T-helper 1 cell treated with Interleukin-12 subunit alpha and Interleukin-12 subunit beta and Interleukin-4 antibody, amounts not matched to agents 30 ng/mL and 1 ng/mL, for 36 hours (primary cell): ENCODE measurements around the gene MID1. TPM values are rescaled to one million over a fixed set of nuclear protein-coding genes. Genes with fewer than 3 reads are reported as not detected.

Experiments
- intact Hi-C: fragments of 100-400 bp; cut with micrococcal nuclease; formaldehyde crosslinking; loops from one replicate; pipeline ENCODE4 v1.15.1; 2024
- total RNA-seq: library from RNA; stranded (reverse); gene quantifications from 2 replicates; pipeline ENCODE4 v1.2.3, GENCODE V29; 2022

Gene MID1
- total RNA-seq, 1 donor from 2014 or later, result 0.22 TPM

DNA sequence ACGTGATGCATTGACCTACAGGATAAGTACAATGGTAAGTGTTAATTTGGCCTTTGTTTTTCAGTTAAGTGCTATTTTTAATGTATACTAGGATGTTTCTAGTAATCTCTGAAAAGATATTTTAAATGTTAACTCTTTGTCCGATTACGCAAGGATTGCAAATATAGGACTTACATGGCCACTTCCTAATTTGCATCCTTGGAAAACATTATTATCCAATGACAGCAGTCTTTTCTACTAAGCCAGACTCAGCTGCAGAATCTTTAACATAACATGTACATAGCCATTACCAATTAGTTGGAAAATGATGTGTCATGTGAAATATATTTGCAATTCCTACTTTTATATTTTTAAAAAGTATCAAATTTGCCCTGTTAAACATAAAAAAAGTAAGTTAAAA, 124.7 kb downstream of the MID1 start:
- intact Hi-C loops, result no loop called here

DNA sequence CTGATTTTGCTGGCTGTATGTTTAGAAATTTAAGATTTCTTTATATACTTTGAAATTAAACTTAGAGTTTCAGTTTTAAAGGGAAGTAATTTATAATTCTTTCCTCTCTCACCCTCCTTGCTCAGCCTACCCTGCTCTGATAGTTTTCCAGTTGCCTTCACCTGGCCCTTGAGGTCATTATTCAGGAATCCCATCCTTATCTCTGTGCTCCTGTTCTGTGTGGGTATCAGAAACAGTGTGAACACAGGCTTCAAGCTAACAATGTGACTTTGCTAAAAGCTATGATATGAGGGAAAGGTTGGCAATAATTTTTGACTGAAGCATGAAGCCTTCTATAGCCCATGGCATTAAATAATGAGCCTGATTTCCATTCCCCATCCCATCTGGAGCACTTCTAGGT, 128.1 kb downstream of the MID1 start:
- intact Hi-C loops, result no loop called here

GRCh38 chrX:10486373-10486772, 134.0 kb downstream of the MID1 start:
- intact Hi-C loops, result no loop called here

DNA sequence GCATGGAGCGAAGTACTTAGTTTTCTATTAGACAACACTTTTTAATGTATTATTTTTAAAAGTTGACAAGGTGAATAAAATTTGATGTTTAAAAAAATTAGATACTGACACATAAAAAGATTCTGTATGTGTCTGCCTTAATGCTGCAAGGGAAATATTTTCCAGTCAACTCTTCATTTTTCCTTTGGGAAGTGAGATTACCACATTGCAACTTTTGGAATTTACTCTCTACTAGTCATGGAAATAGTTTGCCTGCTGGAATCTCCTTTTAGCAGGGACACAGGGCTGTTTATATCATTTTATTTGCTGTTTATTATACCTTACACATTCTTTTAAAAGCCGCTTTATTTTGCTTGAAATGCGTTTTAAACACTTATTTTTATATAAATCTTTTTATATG, 135.1 kb downstream of the MID1 start:
- intact Hi-C loops, result no loop called here

GRCh38 chrX:10484683-10485247, 135.6 kb downstream of the MID1 start:
- intact Hi-C loops, result no loop called here

DNA sequence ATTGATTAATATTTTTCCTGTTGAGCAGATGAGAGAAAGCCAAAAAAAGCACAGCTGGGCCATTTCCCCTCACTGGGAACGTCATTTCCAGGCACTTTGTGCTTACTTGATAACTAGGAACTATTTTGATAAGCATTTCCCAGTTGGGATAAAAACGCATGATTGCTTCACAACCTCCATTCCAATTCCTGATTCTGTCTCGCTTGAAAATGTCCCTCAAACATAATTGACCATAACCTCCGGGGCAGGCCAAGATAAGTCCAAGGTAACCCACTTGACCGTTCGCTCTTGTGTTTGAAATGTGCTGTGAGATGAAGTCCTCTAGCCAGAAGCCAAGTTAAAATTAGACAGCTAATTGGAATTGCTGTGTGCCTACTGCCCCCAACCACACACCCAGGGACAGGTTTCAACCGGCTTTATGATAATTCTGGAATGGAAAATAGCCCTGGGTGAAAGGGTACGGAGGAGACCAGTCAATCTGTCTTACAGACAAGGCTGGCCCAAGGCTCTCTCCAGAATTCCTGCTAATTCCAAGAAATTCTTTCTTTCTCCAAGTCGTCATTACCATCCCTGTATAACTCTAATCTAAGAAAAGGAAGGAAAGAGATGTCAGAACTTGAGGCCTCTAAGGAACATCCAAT, 137.1 kb downstream of the MID1 start:
- intact Hi-C loops, result no loop called here

DNA sequence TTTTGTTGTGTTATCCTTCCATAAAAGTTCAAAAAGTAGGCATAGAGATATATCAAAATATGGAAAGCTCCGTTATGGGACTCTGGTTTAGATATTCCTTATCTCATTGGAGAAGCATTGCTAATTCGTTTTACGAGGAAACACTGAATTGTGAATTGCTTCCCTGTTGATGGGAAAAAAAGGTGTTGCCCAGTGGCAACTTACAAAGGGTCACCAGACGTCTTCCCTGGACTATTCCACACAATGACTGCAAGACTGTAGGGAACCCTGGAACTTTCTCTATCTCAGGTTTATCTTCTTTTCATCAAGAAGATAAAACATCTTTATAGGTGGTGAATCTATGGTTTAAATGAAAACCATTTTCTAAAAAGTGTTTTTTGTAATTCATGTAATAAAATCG, 137.7 kb downstream of the MID1 start:
- intact Hi-C loops, result no loop called here

DNA sequence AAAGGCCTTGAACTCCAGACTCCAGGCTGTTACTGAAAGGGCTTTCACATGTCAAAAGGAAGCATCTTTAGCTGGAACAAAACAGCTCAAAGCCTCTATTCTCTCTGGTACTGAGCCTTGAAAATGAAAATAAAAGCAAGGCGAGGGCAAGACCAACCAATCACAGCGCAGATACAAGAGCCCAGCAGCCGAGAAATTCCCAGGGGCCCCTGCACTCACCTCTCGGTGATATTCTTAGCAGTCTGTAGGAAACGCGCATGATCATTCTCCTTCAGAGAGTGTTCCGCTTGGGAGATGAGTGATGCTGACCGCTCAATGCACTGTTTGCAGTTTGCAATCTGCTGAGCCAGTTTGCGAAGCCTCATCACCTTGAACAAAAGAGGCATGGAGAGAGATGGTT, 138.1 kb downstream of the MID1 start:
- intact Hi-C loops, result no loop called here

DNA sequence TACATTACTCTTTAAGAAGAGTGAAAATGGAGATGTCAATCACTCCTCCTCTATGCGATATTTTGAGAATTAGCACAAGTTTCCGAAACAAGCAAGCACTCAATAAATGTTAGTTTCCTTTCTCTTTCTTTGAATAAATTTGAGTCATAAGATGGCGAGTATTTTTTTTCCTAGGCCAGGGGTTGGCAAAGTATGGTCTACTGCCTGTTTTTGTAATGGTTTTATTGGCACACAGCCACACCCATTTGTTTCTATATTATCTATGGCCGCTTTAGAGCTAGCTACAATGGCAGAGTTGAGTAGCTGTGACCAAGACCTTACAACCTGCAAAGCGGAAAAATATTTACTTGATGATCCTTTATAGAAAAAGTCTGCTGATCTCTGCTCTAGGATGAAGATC, 139.5 kb downstream of the MID1 start:
- intact Hi-C loops, result no loop called here

DNA sequence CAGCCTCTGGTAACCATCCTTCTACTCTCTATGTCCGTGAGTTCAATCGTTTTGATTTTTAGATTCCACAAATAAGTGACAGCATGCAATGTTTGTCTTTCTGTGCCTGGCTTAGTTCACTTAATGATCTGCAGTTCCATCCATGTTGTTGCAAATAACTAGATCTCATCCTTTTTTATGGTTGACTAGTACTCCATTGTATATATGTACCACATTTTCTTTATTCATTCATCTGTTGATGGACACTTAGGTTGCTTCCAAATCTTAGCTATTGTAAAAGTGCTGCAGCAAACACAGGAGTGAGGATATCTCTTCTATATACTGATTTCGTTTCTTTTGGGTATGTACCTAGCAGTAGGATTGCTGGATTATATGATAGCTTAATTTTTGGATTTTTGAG, 140.9 kb downstream of the MID1 start:
- intact Hi-C loops, result no loop called here

GRCh38 chrX:10477525-10477924, 142.9 kb downstream of the MID1 start:
- intact Hi-C loops, result no loop called here

DNA sequence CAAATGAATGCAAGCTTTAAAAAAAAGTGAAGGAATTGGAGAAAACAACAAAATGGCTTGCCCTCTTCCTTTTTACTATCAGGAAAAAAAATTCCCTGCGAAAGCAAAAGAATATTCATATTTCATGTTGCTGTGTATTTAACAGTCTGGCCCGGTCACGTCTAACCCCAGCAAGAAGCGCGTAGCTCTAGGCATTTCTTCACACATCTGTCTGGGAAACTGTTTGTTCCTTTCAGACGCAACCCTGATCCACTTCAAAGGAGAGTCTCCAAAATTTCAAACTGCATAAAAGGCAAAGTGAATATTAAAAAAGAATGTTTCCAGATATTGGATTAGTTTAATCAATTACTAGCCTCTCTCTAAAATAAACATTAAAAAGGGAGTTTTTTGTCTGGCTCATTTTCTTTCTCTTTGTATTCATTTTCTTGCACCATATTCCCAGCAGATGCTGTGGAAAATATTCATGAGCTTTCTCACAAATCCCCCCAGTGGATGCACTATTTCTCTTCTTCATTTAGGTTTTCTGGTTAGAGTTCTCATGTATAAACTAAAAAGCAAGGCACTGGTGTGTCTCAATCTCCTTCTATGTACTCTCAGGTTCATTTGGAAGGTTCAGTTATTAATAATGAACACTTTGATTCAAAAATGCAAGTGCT, 145.3 kb downstream of the MID1 start:
- intact Hi-C loops, result no loop called here

- intact Hi-C loops, result no loop called here
Observed at GRCh38 chrX:10474510-10474909, 145.9 kb downstream of the MID1 start.

- intact Hi-C loops, result no loop called here
Observed at GRCh38 chrX:10471418-10471817, 149.0 kb downstream of the MID1 start.

DNA sequence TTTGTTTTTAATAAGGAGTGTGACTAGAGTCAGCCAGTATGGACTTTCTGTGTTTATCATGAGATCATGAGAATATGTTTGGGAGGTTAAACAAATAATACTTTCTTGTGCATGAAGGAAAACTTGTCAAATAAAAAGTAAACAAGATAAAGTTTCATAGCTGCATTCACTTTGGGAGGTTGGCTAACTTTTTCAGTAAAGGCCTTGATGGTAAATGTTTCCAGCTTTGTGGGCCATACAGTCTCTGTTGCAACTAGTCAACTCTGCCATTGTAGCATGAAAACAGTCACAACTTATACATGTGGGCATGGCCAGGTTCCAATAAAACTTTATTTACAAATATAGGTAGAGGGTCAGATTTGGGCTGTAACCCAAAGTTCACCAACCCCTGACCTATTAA, 150.4 kb downstream of the MID1 start:
- intact Hi-C loops, result no loop called here

DNA sequence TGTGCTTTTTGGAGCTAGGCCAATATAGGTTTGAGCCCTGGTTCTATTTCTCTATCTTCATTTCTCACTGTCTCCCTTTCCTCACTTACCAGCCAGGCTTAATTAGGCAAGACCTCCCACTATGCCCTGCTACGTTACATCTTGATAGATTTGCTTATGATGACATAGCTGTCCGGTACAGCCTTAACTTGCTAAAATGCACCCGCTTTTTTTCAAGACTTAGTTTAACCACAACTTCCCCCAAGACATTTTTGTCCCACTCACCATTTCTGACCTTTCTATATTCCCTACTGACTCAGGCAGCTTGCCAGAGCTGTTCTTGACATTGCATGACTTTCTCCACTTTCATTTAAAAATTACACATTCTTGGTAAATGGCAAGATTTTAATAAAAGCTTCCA, 152.6 kb downstream of the MID1 start:
- intact Hi-C loops, result no loop called here

DNA sequence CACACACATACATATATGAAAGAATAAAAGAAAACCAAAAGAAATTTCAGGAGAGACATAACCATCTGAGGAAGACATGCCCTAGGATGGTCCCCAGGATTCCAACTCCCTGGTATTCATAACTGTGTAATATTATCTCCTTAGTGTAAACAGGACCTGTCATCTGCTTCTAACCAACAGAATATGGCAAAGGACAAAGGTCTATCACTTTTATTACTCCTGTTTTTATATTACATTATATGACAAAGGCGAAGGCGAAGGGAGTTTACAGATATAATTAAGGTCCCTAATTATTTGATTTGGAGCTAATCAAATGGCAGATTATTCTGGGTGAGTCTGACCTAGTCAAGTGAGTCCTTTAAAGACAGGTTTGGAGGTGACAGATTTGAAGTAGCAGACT, 155.1 kb downstream of the MID1 start:
- intact Hi-C loops, result no loop called here

DNA sequence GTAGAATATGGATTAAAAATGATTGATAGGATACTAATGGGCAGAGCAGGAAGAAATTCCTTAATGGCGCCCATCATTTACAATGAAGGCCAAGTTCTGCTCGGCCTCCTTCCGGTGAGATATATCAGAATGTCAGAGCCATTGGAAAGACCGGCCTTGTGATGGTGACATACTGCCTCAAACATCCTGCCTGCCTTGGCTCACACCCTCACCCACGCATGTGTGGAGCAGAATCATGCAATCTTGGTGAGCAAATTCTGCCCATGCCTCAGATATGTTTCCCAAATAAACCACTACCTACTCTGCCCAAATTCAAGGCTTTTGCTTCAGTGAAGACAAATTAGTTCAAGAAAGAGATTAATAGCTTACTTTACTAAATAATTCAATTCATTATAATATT, 163.3 kb downstream of the MID1 start:
- intact Hi-C loops, result no loop called here

DNA sequence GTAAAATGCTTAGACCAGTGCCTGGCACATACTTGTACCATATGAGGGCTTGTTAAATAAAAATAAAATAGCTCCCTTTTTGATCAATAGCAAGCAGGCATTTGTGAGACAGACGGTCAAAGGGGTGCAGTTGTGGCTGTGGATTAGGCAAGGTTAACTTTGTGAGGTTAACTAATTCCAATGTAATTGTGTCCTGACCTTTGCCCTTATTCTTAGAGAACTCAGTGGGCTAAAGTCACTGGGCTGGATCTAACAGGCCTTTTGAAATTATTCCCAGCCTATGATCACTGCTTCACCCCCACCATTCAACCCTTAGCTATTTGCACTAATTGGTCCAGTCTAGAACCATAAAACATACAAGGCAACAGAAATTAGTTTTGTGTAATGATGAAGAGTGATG, 166.4 kb downstream of the MID1 start:
- intact Hi-C loops, result no loop called here

GRCh38 chrX:10450959-10451355, 169.4 kb downstream of the MID1 start:
- intact Hi-C loops, result no loop called here

- intact Hi-C loops, result no loop called here
Observed at GRCh38 chrX:10450229-10450958, 170.0 kb downstream of the MID1 start.

DNA sequence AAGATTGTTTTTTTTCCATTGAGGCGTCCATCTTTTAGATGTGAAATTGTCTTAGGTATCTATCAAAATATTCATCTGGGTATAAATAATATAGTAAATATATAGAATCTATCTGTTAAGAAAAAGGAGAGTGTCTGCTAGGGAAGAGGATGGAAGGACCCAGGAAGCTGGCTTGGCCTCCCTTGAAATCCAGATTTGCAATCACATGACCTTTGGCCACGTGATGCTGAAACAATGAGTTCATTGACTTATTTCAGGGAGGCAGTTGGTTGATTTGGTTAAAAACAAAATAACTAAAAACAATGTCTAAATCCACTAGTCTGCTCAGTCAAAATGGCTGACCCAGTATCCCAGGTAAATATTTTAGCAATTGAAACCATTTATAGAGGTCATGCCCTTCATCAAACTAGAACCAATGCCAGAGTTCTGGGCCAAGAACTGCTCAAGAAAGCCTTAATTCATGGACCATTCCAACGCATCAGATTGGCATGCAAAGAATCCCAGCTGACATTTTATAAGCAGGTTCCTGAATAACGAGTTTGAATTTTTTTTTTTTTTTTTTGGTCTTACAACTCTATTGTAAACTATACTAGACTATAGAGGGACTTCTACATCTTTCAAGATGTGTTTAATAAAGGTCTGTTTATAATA, 172.7 kb downstream of the MID1 start:
- intact Hi-C loops, result no loop called here
